ENCODE measurements around the gene TARP.

TARP gene

DNA sequence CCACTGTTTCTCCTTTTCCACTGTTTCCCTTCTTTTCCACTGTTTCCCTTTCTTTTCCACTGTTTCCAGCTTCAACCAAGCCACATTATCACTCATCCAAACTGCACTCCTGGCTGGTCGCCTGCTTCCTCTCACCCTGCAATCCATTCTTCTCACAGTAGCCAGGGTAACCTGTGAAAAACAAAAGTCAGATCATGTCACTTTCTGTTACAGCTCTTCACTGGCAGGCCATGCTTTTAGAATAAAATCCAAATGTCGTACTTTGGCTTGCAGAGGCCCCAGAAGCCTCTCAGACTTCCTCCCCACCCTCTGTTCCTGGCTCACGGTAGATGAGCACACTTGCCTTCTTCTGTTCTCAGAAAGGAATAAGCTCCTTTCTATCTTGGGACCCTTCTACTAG is 61.5 kb downstream of the TARP start:
- no peak for DNase-seq

GRCh38 chr7:38211486-38211885 is 62.0 kb downstream of the TARP start:
- DNase-seq = no peak

All from stimulated activated naive CD4-positive, alpha-beta T cell (primary cell).